Astrocyte of the spinal cord (primary cell): ENCODE data around the gene UBAP1L.

Source experiments
- DNase-seq: peaks from one replicate; pipeline ENCODE4 v3.0.0; 2011; ENCODE audit warnings: low read depth, low spot score
- H3K4me3 ChIP-seq: 2 replicates; pipeline ENCODE4 v1.5.1; 2011; ENCODE audit warnings: low read depth, mild to moderate bottlenecking, low read length, moderate library complexity
- in situ Hi-C: cut with HindIII; loops from 2 replicates; pipeline ENCODE4 v1.10.0; 2017; ENCODE audit warnings: low sequenced_read_pairs
- TF ChIP-seq, protein P1 (sequence below): IDR thresholded peaks from 2 replicates; pipeline ENCODE4 v1.5.1; 2012; ENCODE audit warnings: low read depth, mild to moderate bottlenecking, low read length, inconsistent platforms

The UBAP1L gene

DNA sequence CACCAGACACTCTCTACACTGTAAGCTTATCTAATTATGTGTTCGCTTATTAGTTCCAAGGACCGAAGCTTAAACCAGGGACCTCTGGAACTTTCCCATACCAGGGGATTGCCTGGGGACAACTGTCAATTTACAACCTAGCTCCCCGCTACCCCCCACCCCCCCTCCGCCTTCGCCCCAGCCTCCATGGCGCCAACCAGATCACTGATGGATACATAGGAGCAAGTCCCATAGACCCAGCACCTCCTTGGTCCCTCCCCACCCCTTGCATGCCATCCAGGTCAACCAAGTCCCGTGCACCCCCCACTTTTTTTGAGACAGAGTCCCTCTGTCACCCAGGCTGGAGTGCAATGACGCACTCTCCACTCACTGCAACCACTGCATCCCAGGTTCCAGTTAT, 19.5 kb upstream of the UBAP1L start:
- TF ChIP-seq, protein P1, sequence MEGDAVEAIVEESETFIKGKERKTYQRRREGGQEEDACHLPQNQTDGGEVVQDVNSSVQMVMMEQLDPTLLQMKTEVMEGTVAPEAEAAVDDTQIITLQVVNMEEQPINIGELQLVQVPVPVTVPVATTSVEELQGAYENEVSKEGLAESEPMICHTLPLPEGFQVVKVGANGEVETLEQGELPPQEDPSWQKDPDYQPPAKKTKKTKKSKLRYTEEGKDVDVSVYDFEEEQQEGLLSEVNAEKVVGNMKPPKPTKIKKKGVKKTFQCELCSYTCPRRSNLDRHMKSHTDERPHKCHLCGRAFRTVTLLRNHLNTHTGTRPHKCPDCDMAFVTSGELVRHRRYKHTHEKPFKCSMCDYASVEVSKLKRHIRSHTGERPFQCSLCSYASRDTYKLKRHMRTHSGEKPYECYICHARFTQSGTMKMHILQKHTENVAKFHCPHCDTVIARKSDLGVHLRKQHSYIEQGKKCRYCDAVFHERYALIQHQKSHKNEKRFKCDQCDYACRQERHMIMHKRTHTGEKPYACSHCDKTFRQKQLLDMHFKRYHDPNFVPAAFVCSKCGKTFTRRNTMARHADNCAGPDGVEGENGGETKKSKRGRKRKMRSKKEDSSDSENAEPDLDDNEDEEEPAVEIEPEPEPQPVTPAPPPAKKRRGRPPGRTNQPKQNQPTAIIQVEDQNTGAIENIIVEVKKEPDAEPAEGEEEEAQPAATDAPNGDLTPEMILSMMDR, result no peak
- in situ Hi-C loops, result no loop called here
- DNase-seq, result no peak
- peak overlapping the region; percentile 55 for H3K4me3 ChIP-seq

DNA sequence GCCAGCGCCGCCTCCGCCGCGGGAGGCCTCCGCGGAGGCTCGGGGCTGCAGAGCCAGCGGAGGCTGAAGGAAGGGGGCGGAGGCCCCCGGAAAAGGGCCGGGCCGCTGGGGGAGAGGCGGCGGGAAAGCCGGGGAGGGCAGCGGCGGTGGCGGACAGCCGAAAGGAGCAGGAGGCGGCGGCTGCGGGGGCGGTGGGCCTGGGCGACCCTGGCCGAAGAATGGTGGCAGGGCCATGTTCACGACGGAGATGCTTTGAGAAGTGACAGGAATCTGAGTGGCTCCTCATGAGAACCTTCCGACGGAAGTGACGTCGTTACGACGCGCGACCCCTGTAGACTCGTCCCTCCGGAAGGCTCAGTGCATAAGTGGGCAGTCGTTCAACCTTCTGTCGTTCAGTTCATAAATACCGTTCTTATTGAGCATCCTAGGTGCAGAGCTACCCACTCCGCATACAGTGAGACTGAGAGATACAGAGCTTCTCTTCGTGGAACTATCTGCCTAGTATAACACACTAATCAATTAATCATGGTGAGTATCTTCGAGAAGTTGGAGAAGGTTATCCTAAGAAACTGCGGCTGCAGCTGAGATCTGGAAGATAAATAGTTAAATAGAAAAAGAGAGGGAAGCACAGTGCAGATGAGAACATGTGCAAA, 18.7 kb upstream of the UBAP1L start, which contains the start of gene PDCD7:
TSS of gene PDCD7 (minus strand) at position 261 of the 653 bp plus-strand sequence. CDS start at position 234, 27 bp downstream.
- peak; percentile 92 for DNase-seq
- in situ Hi-C loops, result no loop called here
- peak within 1 kb of the TSS; percentile 55 for H3K4me3 ChIP-seq
- TF ChIP-seq, protein P1, result no peak

DNA sequence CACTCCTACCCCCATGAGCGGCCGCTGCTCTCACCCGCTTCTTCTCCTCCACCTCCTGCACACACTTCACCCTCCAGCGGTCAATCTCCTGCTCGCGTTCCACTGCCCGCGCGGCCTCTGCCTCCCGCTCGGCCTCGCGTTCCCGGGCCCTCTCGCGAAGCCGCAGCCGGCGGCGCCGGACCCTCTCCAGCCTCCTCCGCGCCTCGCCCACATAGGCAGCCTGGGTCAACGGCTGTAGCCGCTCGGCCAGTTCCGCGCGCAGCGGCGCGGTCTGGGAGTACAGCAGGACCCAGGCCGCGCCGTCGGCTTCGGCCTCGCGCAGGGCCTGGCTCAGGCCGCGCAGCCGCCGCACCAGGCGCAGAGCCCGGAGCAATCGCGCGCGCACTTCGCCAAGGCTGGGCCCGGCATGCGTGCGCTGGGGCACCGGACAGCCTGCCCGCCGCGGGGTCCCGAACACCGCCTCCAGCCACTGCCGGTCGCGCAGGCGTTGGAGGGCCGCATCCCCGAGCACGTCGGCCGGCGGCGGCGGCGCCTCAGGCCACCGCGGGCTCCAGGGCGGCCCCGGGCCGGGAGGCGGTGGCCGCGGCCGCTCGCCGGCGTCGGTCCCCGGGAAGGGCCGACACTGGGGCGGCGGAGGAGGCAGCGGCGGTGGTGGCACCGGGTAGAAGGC, 18.0 kb upstream of the UBAP1L start:
- TF ChIP-seq, protein P1, result no peak
- peak; percentile 53 for DNase-seq

DNA sequence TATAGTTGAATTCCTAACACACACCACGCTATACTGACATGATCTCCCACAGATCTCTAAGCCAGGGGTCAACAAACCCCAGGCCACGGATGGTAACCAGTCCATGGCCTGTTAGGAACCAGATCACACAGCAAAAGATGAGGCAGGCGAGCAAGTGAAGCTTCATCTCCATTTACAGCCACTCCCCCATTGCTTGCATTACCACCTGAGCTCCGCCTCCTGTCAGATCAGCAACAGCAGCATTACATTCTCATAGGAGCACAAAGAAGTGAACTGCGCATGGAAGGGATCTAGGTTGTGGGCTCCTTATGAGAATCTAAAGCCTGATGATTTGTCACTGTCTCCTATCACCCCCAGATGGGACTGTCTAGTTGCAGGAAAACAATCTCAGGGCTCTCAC, 15.9 kb upstream of the UBAP1L start:
- in situ Hi-C loops, result no loop called here
- TF ChIP-seq, protein P1, result no peak
- DNase-seq, result no peak
- no peak overlapping the region for H3K4me3 ChIP-seq

More for the DNA sequence above, 18.0 kb upstream of the UBAP1L start:
- in situ Hi-C loops, result no loop called here
- peak overlapping the region; percentile 55 for H3K4me3 ChIP-seq

DNA sequence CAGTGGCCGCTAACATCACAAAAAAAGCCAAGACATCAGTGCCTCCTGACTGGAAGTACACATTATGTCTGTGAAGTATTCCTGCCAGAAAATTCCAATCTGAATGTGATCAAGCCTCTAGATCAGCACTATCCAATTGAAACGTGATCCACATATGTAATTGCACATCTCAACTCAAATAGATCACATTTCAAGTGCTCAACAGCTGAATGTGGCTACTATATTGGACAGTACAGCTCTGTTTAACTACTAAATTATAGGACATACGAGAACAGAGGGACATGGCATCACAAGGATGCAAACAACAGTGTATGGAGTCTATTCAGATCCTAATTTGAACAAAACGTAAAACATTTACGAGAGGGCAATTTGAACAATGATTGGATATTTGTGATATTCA, 542 bp upstream of the UBAP1L start:
- DNase-seq, result no peak
- in situ Hi-C loops, result no loop called here
- TF ChIP-seq, protein P1, result no peak
- H3K4me3 ChIP-seq, result no peak overlapping the region

DNA sequence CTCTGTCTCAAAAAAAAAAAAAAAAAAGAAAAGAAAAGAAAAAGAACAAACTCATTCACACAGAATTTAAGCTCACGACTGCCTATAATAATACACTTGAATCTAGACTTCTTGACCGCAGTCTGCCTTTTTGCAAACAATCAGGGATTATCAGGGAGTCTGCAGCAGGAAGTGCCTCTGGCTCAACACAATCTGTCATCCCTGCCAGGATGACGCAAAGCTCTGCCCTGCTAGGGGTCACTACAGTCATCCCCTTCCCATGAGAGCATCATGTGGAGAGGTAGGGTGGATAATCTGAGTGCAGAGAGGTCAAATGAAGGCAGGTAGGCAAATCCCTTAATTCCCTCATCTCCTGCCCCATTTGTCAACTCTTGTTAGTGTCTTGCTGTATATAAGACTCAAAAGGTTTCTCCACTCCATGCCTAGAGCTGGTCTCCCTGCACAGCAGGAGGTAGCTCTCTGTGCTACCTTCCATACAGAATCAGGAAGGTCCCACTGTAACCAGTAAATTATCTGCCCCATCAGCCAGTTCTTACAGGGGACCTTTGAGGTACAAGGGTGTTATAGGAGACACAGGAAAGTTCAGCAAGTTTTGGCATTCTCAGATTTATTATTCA, 4.2 kb downstream of the UBAP1L start:
- in situ Hi-C loops, result no loop called here
- TF ChIP-seq, protein P1, result no peak
- peak; percentile 15 for DNase-seq
- no peak overlapping the region for H3K4me3 ChIP-seq
